VCaP (cell line): ENCODE results near the gene RECQL.

Experiments
- H3K27ac ChIP-seq: fragments of 450-650 bp; 2 replicates; pipeline ENCODE4 v1.5.1; 2017
- CTCF ChIP-seq: fragments of 450-650 bp; conservative IDR thresholded peaks from 2 replicates; pipeline ENCODE4 v1.5.1; 2017; ENCODE audit warnings: mild to moderate bottlenecking, moderate library complexity

Gene RECQL

GRCh38 chr12:21523148-21523547 is 21.7 kb upstream of the RECQL start:
- no peak for TF ChIP-seq CTCF
- no peak overlapping the region for H3K27ac ChIP-seq

- TF ChIP-seq CTCF = no peak
- no peak overlapping the region for H3K27ac ChIP-seq
Observed at GRCh38 chr12:21521541-21521940, 20.1 kb upstream of the RECQL start.

- no peak for TF ChIP-seq CTCF
- no peak overlapping the region for H3K27ac ChIP-seq
Observed at GRCh38 chr12:21518451-21518850, 17.0 kb upstream of the RECQL start.

- no peak for TF ChIP-seq CTCF
- H3K27ac ChIP-seq = no peak overlapping the region
Observed at GRCh38 chr12:21516281-21516680, 14.8 kb upstream of the RECQL start.

- H3K27ac ChIP-seq = no peak overlapping the region
- no peak for TF ChIP-seq CTCF
Observed at GRCh38 chr12:21509768-21510167, 8.3 kb upstream of the RECQL start.

GRCh38 chr12:21507849-21508248 is 6.4 kb upstream of the RECQL start:
- H3K27ac ChIP-seq = no peak overlapping the region
- no peak for TF ChIP-seq CTCF

GRCh38 chr12:21505888-21506287 is 4.5 kb upstream of the RECQL start:
- H3K27ac ChIP-seq = no peak overlapping the region
- TF ChIP-seq CTCF = no peak

- TF ChIP-seq CTCF = no peak
- H3K27ac ChIP-seq = no peak overlapping the region
Observed at GRCh38 chr12:21502872-21503271, 1.4 kb upstream of the RECQL start.
